ENCODE data around the gene SMARCAL1. TPM values are rescaled to one million over a fixed set of nuclear protein-coding genes. Genes with fewer than 3 reads are reported as not detected.

The SMARCAL1 gene
- total RNA-seq, 1 donor from 2014 or later: 35.2 TPM

GRCh38 chr2:216385478-216385877, 26.8 kb upstream of the SMARCAL1 start:
- Histone ChIP-seq H3K27me3 (ENCODE audit: insufficient read depth, low read length) (no peaks in the 10 kb centered on the region), H3K27ac (ENCODE audit: low read depth, low read length) (no peak overlapping the region), H4K20me1 (ENCODE audit: insufficient read depth, low read length) (no peaks in the 10 kb centered on the region), H3K36me3 (ENCODE audit: insufficient read depth, low read length) (no peaks in the 10 kb centered on the region), H3K4me3 (ENCODE audit: insufficient read depth, low read depth, low read length) (no peak overlapping the region), H3K4me2 (ENCODE audit: low read length) (no peak overlapping the region), H3K4me1 (ENCODE audit: insufficient read depth, low read length) (no peaks in the 10 kb centered on the region), H3K9me3 (ENCODE audit: insufficient read depth, low read depth, low read length) (no peaks in the 10 kb centered on the region), H3K9ac (ENCODE audit: low read length) (no peak overlapping the region), H3K79me2 (ENCODE audit: insufficient read depth, low read length) (no peaks in the 10 kb centered on the region), H2AFZ (ENCODE audit: low read depth, low read length) (no peak overlapping the region)
- TF ChIP-seq CTCF (IDR thresholded peaks at IDR 0.05; ENCODE audit: insufficient read depth, low read depth, low read length): no peak
- TF ChIP-seq EZH2 (IDR thresholded peaks at IDR 0.05; ENCODE audit: insufficient read depth, low read length): no peak
- H3K4me1 Mint-ChIP-seq (ENCODE audit: low read depth, unreplicated experiment): no peaks in the 10 kb centered on the region
- H3K4me3 Mint-ChIP-seq (ENCODE audit: unreplicated experiment): no peak overlapping the region
- no peak for FAIRE-seq
- H3K36me3 Mint-ChIP-seq (ENCODE audit: low read depth, unreplicated experiment): peaks cover 3% of the 10 kb centered on the region
- no peak overlapping the region for H3K27ac Mint-ChIP-seq (ENCODE audit: unreplicated experiment)
- peaks cover 3% of the 10 kb centered on the region for H3K9me3 Mint-ChIP-seq (ENCODE audit: unreplicated experiment)
- DNase-seq (ENCODE audit: low read depth): no peak
- H3K27me3 Mint-ChIP-seq (ENCODE audit: low read depth, unreplicated experiment): peaks cover 2% of the 10 kb centered on the region

- H3K27ac Mint-ChIP-seq (ENCODE audit: unreplicated experiment): no peak overlapping the region
- Histone ChIP-seq H3K36me3 (ENCODE audit: insufficient read depth, low read length) (no peaks in the 10 kb centered on the region), H3K27ac (ENCODE audit: low read depth, low read length) (no peak overlapping the region), H2AFZ (ENCODE audit: low read depth, low read length) (no peak overlapping the region), H4K20me1 (ENCODE audit: insufficient read depth, low read length) (no peaks in the 10 kb centered on the region), H3K27me3 (ENCODE audit: insufficient read depth, low read length) (no peaks in the 10 kb centered on the region), H3K4me3 (ENCODE audit: insufficient read depth, low read depth, low read length) (no peak overlapping the region), H3K9ac (ENCODE audit: low read length) (no peak overlapping the region), H3K4me2 (ENCODE audit: low read length) (no peak overlapping the region), H3K79me2 (ENCODE audit: insufficient read depth, low read length) (no peaks in the 10 kb centered on the region), H3K9me3 (ENCODE audit: insufficient read depth, low read depth, low read length) (no peaks in the 10 kb centered on the region), H3K4me1 (ENCODE audit: insufficient read depth, low read length) (peaks cover 4% of the 10 kb centered on the region)
- TF ChIP-seq CTCF (IDR thresholded peaks at IDR 0.05; ENCODE audit: insufficient read depth, low read depth, low read length) (no peak), EZH2 (IDR thresholded peaks at IDR 0.05; ENCODE audit: insufficient read depth, low read length) (no peak)
- peaks cover 2% of the 10 kb centered on the region for H3K27me3 Mint-ChIP-seq (ENCODE audit: low read depth, unreplicated experiment)
- DNase-seq (ENCODE audit: low read depth) (no peak), FAIRE-seq (no peak)
- H3K4me1 Mint-ChIP-seq (ENCODE audit: low read depth, unreplicated experiment): no peaks in the 10 kb centered on the region
- no peak overlapping the region for H3K4me3 Mint-ChIP-seq (ENCODE audit: unreplicated experiment)
- peaks cover 3% of the 10 kb centered on the region for H3K9me3 Mint-ChIP-seq (ENCODE audit: unreplicated experiment)
- H3K36me3 Mint-ChIP-seq (ENCODE audit: low read depth, unreplicated experiment): peaks cover 3% of the 10 kb centered on the region
Measured at GRCh38 chr2:216387262-216387661, 25.0 kb upstream of the SMARCAL1 start.

GRCh38 chr2:216388046-216388884, 24.0 kb upstream of the SMARCAL1 start:
- TF ChIP-seq CTCF (IDR thresholded peaks at IDR 0.05; ENCODE audit: insufficient read depth, low read depth, low read length) (no peak), EZH2 (IDR thresholded peaks at IDR 0.05; ENCODE audit: insufficient read depth, low read length) (no peak)
- Mint-ChIP-seq H3K36me3 (ENCODE audit: low read depth, unreplicated experiment) (peaks cover 3% of the 10 kb centered on the region), H3K4me3 (ENCODE audit: unreplicated experiment) (no peak overlapping the region), H3K9me3 (ENCODE audit: unreplicated experiment) (peaks cover 3% of the 10 kb centered on the region), H3K27me3 (ENCODE audit: low read depth, unreplicated experiment) (peaks cover 2% of the 10 kb centered on the region), H3K27ac (ENCODE audit: unreplicated experiment) (no peak overlapping the region), H3K4me1 (ENCODE audit: low read depth, unreplicated experiment) (no peaks in the 10 kb centered on the region)
- Histone ChIP-seq H3K27me3 (ENCODE audit: insufficient read depth, low read length) (no peaks in the 10 kb centered on the region), H3K79me2 (ENCODE audit: insufficient read depth, low read length) (no peaks in the 10 kb centered on the region), H3K4me1 (ENCODE audit: insufficient read depth, low read length) (peaks cover 4% of the 10 kb centered on the region), H3K36me3 (ENCODE audit: insufficient read depth, low read length) (no peaks in the 10 kb centered on the region), H3K4me2 (ENCODE audit: low read length) (no peak overlapping the region), H3K9me3 (ENCODE audit: insufficient read depth, low read depth, low read length) (no peaks in the 10 kb centered on the region), H3K9ac (ENCODE audit: low read length) (no peak overlapping the region), H2AFZ (ENCODE audit: low read depth, low read length) (no peak overlapping the region), H3K4me3 (ENCODE audit: insufficient read depth, low read depth, low read length) (no peak overlapping the region), H3K27ac (ENCODE audit: low read depth, low read length) (no peak overlapping the region), H4K20me1 (ENCODE audit: insufficient read depth, low read length) (no peaks in the 10 kb centered on the region)
- FAIRE-seq (no peak), DNase-seq (ENCODE audit: low read depth) (no peak)

Data from astrocyte (in vitro differentiated cells and primary cell).